ENCODE results near the gene EPS8L3. TPM values are rescaled to one million over a fixed set of nuclear protein-coding genes. Genes with fewer than 3 reads are reported as not detected.

Gene EPS8L3
- total RNA-seq, 1 donor: not detected

DNA sequence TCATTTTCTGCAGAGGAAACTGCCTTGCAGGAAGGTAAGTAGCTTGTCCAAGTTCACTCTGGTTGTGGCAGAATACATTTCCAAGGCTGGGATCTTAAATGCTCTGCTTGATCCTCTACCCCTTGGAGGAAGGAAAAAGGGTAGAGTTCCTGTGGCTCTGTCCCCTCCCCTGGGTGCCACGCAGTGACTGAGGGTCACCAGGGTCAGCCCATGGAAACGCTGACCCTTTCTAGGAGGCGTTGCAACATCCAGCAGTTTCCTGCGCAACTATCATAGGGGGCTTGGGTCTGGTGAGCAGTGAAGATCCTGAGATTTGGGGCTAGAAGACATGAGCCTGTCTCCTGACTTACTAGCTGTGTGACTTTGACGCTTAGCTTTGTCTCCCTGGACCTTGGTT is 29.4 kb upstream of the EPS8L3 start:
- Histone ChIP-seq H3K27me3 (ENCODE audit: insufficient read depth, low read length) (no peaks in the 10 kb centered on the region), H3K4me3 (ENCODE audit: insufficient read depth, low read length) (no peak overlapping the region), H3K36me3 (ENCODE audit: insufficient read depth, low read length) (no peaks in the 10 kb centered on the region), H3K27ac (ENCODE audit: low read depth, low read length) (peak overlapping the region; percentile 61), H3K79me2 (ENCODE audit: insufficient read depth, low read length) (no peaks in the 10 kb centered on the region), H3K4me2 (ENCODE audit: insufficient read depth, low read length) (no peak overlapping the region), H4K20me1 (ENCODE audit: insufficient read depth, low read length) (no peaks in the 10 kb centered on the region), H3K9me3 (ENCODE audit: low read depth, low read length) (no peaks in the 10 kb centered on the region), H3K4me1 (ENCODE audit: insufficient read depth, low read length) (peaks cover 54% of the 10 kb centered on the region), H2AFZ (ENCODE audit: low read length) (no peak overlapping the region)
- DNase-seq (ENCODE audit: insufficient read length, low spot score, missing footprints): no peak
- TF ChIP-seq CTCF (IDR thresholded peaks at IDR 0.05; ENCODE audit: extremely low read depth, low read depth, low read length): no peak

- Histone ChIP-seq H3K27ac (ENCODE audit: low read depth, low read length) (peak overlapping the region; percentile 61), H3K4me3 (ENCODE audit: insufficient read depth, low read length) (peak overlapping the region; percentile 13), H3K4me2 (ENCODE audit: insufficient read depth, low read length) (peak overlapping the region; percentile 25), H3K27me3 (ENCODE audit: insufficient read depth, low read length) (no peaks in the 10 kb centered on the region), H3K4me1 (ENCODE audit: insufficient read depth, low read length) (peaks cover 54% of the 10 kb centered on the region), H3K9me3 (ENCODE audit: low read depth, low read length) (no peaks in the 10 kb centered on the region), H4K20me1 (ENCODE audit: insufficient read depth, low read length) (no peaks in the 10 kb centered on the region), H2AFZ (ENCODE audit: low read length) (no peak overlapping the region), H3K79me2 (ENCODE audit: insufficient read depth, low read length) (no peaks in the 10 kb centered on the region), H3K36me3 (ENCODE audit: insufficient read depth, low read length) (no peaks in the 10 kb centered on the region)
- peak; percentile 65 for TF ChIP-seq CTCF (IDR thresholded peaks at IDR 0.05; ENCODE audit: extremely low read depth, low read depth, low read length)
- DNase-seq (ENCODE audit: insufficient read length, low spot score, missing footprints): peak; percentile 96
Observed at GRCh38 chr1:109792056-109792831, 28.5 kb upstream of the EPS8L3 start.

GRCh38 chr1:109791495-109792043 is 27.8 kb upstream of the EPS8L3 start:
- Histone ChIP-seq H3K9me3 (ENCODE audit: low read depth, low read length) (no peaks in the 10 kb centered on the region), H4K20me1 (ENCODE audit: insufficient read depth, low read length) (no peaks in the 10 kb centered on the region), H3K27ac (ENCODE audit: low read depth, low read length) (peak overlapping the region; percentile 12), H3K4me2 (ENCODE audit: insufficient read depth, low read length) (peak overlapping the region; percentile 25), H3K36me3 (ENCODE audit: insufficient read depth, low read length) (no peaks in the 10 kb centered on the region), H3K4me3 (ENCODE audit: insufficient read depth, low read length) (no peak overlapping the region), H3K4me1 (ENCODE audit: insufficient read depth, low read length) (peaks cover 47% of the 10 kb centered on the region), H3K79me2 (ENCODE audit: insufficient read depth, low read length) (no peaks in the 10 kb centered on the region), H2AFZ (ENCODE audit: low read length) (no peak overlapping the region), H3K27me3 (ENCODE audit: insufficient read depth, low read length) (no peaks in the 10 kb centered on the region)
- no peak for DNase-seq (ENCODE audit: insufficient read length, low spot score, missing footprints)
- TF ChIP-seq CTCF (IDR thresholded peaks at IDR 0.05; ENCODE audit: extremely low read depth, low read depth, low read length): no peak

GRCh38 chr1:109790735-109791494 is 27.2 kb upstream of the EPS8L3 start:
- Histone ChIP-seq H3K4me1 (ENCODE audit: insufficient read depth, low read length) (peaks cover 43% of the 10 kb centered on the region), H3K9me3 (ENCODE audit: low read depth, low read length) (no peaks in the 10 kb centered on the region), H3K27me3 (ENCODE audit: insufficient read depth, low read length) (no peaks in the 10 kb centered on the region), H3K36me3 (ENCODE audit: insufficient read depth, low read length) (no peaks in the 10 kb centered on the region), H2AFZ (ENCODE audit: low read length) (no peak overlapping the region), H3K27ac (ENCODE audit: low read depth, low read length) (no peak overlapping the region), H3K4me3 (ENCODE audit: insufficient read depth, low read length) (no peak overlapping the region), H3K79me2 (ENCODE audit: insufficient read depth, low read length) (no peaks in the 10 kb centered on the region), H3K4me2 (ENCODE audit: insufficient read depth, low read length) (no peak overlapping the region), H4K20me1 (ENCODE audit: insufficient read depth, low read length) (no peaks in the 10 kb centered on the region)
- peak; percentile 38 for TF ChIP-seq CTCF (IDR thresholded peaks at IDR 0.05; ENCODE audit: extremely low read depth, low read depth, low read length)
- DNase-seq (ENCODE audit: insufficient read length, low spot score, missing footprints): peak; percentile 70

All from osteoblast (primary cell).